Astrocyte (in vitro differentiated cells and primary cell): ENCODE measurements around the gene FBXW5. TPM values are rescaled to one million over a fixed set of nuclear protein-coding genes. Genes with fewer than 3 reads are reported as not detected.

Experiments used
- DNase-seq: peaks from one replicate; pipeline ENCODE4 v3.0.0-alpha.2; 2010; ENCODE audit warnings: low read depth
- FAIRE-seq: peaks from 2 replicates; lab custom pipeline; 2011; peaks lifted over from hg19 to GRCh38; lab: Jason Lieb, UNC
- H2AFZ ChIP-seq: 2 replicates; pipeline ENCODE4 v1.6.0; 2012; ENCODE audit warnings: low read depth, low read length, inconsistent platforms
- H3K27ac ChIP-seq: 2 replicates; pipeline ENCODE4 v1.5.1; 2011; ENCODE audit warnings: low read depth, low read length, inconsistent platforms
- H3K27me3 ChIP-seq: 2 replicates; pipeline ENCODE4 v1.6.0; 2011; ENCODE audit warnings: low read length, inconsistent platforms; ENCODE audit not compliant: insufficient read depth
- H3K36me3 ChIP-seq: 2 replicates; pipeline ENCODE4 v1.5.1; 2011; ENCODE audit warnings: low read length, inconsistent platforms; ENCODE audit not compliant: insufficient read depth
- H3K4me1 ChIP-seq: 2 replicates; pipeline ENCODE4 v1.5.1; 2011; ENCODE audit warnings: low read length, inconsistent platforms; ENCODE audit not compliant: insufficient read depth
- H3K4me2 ChIP-seq: 2 replicates; pipeline ENCODE4 v1.6.0; 2012; ENCODE audit warnings: low read length, inconsistent platforms
- H3K4me3 ChIP-seq: 2 replicates; pipeline ENCODE4 v1.5.1; 2011; ENCODE audit warnings: low read depth, mild to moderate bottlenecking, low read length, inconsistent platforms; ENCODE audit not compliant: insufficient read depth
- H3K79me2 ChIP-seq: 2 replicates; pipeline ENCODE4 v1.6.0; 2012; ENCODE audit warnings: mild to moderate bottlenecking, low read length, inconsistent platforms; ENCODE audit not compliant: insufficient read depth
- H3K9ac ChIP-seq: 2 replicates; pipeline ENCODE4 v1.6.0; 2012; ENCODE audit warnings: mild to moderate bottlenecking, low read length, inconsistent platforms
- H3K9me3 ChIP-seq: 2 replicates; pipeline ENCODE4 v1.5.1; 2012; ENCODE audit warnings: low read depth, mild to moderate bottlenecking, low read length, inconsistent platforms; ENCODE audit not compliant: insufficient read depth
- H4K20me1 ChIP-seq: 2 replicates; pipeline ENCODE4 v1.6.0; 2012; ENCODE audit warnings: low read length, inconsistent platforms; ENCODE audit not compliant: insufficient read depth
- H3K27ac Mint-ChIP-seq: one replicate; pipeline ENCODE4 v1.8.0; 2021; ENCODE audit warnings: mild to moderate bottlenecking, mixed read lengths; ENCODE audit not compliant: unreplicated experiment
- H3K27me3 Mint-ChIP-seq: one replicate; pipeline ENCODE4 v1.8.0; 2021; ENCODE audit warnings: low read depth, mixed read lengths; ENCODE audit not compliant: unreplicated experiment
- H3K36me3 Mint-ChIP-seq: one replicate; pipeline ENCODE4 v1.8.0; 2021; ENCODE audit warnings: low read depth, mixed read lengths; ENCODE audit not compliant: unreplicated experiment
- H3K4me1 Mint-ChIP-seq: one replicate; pipeline ENCODE4 v1.8.0; 2021; ENCODE audit warnings: low read depth, mixed read lengths; ENCODE audit not compliant: unreplicated experiment
- H3K4me3 Mint-ChIP-seq: one replicate; pipeline ENCODE4 v1.8.0; 2021; ENCODE audit warnings: mild to moderate bottlenecking, moderate library complexity, mixed read lengths; ENCODE audit not compliant: unreplicated experiment
- H3K9me3 Mint-ChIP-seq: one replicate; pipeline ENCODE4 v1.8.0; 2021; ENCODE audit warnings: mild to moderate bottlenecking, mixed read lengths; ENCODE audit not compliant: unreplicated experiment
- EZH2 ChIP-seq: IDR thresholded peaks from 2 replicates; pipeline ENCODE4 v1.6.1; 2012; ENCODE audit warnings: mild to moderate bottlenecking, low read length, inconsistent platforms; ENCODE audit not compliant: insufficient read depth
- total RNA-seq: library from RNA; stranded (reverse); gene quantifications from 2 replicates; pipeline ENCODE4 v1.2.1, GENCODE V29; 2021
- TF ChIP-seq, protein P1 (sequence below): IDR thresholded peaks from 2 replicates; pipeline ENCODE4 v1.5.1; 2011; ENCODE audit warnings: low read depth, mild to moderate bottlenecking, inconsistent platforms, low read length, moderate library complexity; ENCODE audit not compliant: insufficient read depth

Gene FBXW5
- total RNA-seq, 1 donor from 2014 or later: 70.4 TPM

DNA sequence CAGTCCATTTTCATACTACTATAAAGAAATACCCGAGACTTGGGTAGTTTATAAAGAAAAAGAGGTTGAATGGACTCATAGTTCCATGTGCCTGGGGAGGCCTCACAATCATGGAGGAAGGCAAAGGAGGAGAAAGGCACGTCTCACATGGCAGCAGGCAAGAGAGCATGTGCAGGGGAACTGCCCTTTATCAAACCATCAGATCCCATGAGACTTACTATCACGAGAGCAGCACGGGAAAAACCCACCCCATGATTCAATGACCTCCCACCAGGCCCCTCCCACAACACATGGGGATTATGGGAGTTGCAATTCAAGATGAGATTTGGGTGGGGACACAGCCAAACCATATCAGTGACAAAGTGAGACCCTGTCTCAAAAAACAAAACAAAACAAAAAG, 38.3 kb downstream of the FBXW5 start:
- Histone ChIP-seq H3K27me3 (no peaks in the 10 kb centered on the region), H3K79me2 (peaks cover 3% of the 10 kb centered on the region), H2AFZ (no peak overlapping the region), H3K36me3 (no peaks in the 10 kb centered on the region), H3K27ac (no peak overlapping the region), H3K9ac (no peak overlapping the region), H3K4me2 (no peak overlapping the region), H3K9me3 (no peaks in the 10 kb centered on the region), H3K4me3 (no peak overlapping the region), H3K4me1 (peaks cover 12% of the 10 kb centered on the region), H4K20me1 (peaks cover 3% of the 10 kb centered on the region)
- no peaks in the 10 kb centered on the region for H3K9me3 Mint-ChIP-seq
- peaks cover 14% of the 10 kb centered on the region for H3K36me3 Mint-ChIP-seq
- H3K27me3 Mint-ChIP-seq: no peaks in the 10 kb centered on the region
- H3K4me3 Mint-ChIP-seq: no peak overlapping the region
- FAIRE-seq (no peak), DNase-seq (no peak)
- peaks cover 13% of the 10 kb centered on the region for H3K4me1 Mint-ChIP-seq
- no peak for TF ChIP-seq EZH2
- TF ChIP-seq, protein P1, sequence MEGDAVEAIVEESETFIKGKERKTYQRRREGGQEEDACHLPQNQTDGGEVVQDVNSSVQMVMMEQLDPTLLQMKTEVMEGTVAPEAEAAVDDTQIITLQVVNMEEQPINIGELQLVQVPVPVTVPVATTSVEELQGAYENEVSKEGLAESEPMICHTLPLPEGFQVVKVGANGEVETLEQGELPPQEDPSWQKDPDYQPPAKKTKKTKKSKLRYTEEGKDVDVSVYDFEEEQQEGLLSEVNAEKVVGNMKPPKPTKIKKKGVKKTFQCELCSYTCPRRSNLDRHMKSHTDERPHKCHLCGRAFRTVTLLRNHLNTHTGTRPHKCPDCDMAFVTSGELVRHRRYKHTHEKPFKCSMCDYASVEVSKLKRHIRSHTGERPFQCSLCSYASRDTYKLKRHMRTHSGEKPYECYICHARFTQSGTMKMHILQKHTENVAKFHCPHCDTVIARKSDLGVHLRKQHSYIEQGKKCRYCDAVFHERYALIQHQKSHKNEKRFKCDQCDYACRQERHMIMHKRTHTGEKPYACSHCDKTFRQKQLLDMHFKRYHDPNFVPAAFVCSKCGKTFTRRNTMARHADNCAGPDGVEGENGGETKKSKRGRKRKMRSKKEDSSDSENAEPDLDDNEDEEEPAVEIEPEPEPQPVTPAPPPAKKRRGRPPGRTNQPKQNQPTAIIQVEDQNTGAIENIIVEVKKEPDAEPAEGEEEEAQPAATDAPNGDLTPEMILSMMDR: no peak
- H3K27ac Mint-ChIP-seq: no peak overlapping the region

DNA sequence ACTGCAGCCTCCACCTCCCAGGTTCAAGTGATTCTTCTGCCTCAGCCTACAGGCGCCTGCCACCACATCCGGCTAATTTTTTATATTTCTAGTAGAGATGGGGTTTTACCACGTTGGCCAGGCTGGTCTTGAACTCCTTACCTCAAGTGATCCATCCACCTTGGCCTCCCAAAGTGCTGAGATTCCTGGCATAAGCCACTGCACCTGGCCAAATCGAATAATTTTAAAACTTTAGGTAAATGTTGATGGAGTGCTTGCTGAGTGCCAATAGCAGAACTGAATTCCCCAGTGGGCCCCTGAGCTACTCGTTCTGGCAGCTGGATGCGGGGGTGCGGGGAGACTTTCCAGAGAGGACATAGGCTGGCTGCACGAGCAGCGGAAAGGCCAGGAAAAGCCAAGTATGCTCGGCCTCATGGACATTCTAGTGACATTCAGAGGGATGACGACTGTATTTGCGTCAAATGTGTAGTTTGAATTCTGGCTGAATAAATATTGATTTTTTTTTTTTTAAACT, 41.4 kb downstream of the FBXW5 start:
- TF ChIP-seq, protein P1: no peak
- TF ChIP-seq EZH2: no peak
- peaks cover 17% of the 10 kb centered on the region for H3K4me1 Mint-ChIP-seq
- H4K20me1 ChIP-seq: peaks cover 9% of the 10 kb centered on the region
- no peaks in the 10 kb centered on the region for H3K27me3 ChIP-seq
- no peak overlapping the region for H3K4me2 ChIP-seq
- no peak overlapping the region for H3K4me3 ChIP-seq
- no peak overlapping the region for H3K4me3 Mint-ChIP-seq
- no peaks in the 10 kb centered on the region for H3K27me3 Mint-ChIP-seq
- H2AFZ ChIP-seq: no peak overlapping the region
- peaks cover 4% of the 10 kb centered on the region for H3K36me3 ChIP-seq
- H3K9me3 Mint-ChIP-seq: no peaks in the 10 kb centered on the region
- no peak overlapping the region for H3K9ac ChIP-seq
- no peak overlapping the region for H3K27ac Mint-ChIP-seq
- DNase-seq (no peak), FAIRE-seq (no peak)
- H3K9me3 ChIP-seq: no peaks in the 10 kb centered on the region
- peaks cover 15% of the 10 kb centered on the region for H3K36me3 Mint-ChIP-seq
- H3K27ac ChIP-seq: peak overlapping the region; percentile 6
- H3K4me1 ChIP-seq: peaks cover 17% of the 10 kb centered on the region
- H3K79me2 ChIP-seq: peaks cover 7% of the 10 kb centered on the region

DNA sequence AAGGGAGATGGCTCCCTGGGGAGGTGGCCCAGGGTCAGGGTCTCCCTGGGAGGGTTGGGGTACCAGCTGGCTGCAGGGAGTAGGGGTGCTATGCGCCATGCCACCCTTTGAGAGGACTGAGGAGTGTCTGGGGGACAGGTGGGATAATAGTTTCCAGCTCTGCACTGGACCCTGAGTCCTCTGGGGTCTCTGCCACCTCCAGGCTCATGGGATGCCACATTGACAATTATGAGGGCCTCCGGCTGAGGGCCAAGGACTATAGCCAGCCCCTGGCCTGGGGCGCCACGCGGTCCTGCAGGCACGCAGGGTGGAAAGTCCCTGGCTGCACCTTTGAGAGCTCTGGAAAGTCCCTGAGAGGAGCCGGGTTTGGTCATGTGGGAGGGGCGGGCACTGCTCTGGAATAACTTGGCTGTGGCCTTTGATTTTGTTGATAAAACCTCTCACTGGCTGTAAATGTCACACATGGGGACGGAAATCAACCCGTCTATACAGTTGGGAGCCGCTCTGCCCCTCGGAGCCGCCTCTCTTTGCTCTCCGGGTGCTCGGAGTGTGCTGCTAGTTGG, 42.2 kb downstream of the FBXW5 start:
- no peaks in the 10 kb centered on the region for H3K27me3 Mint-ChIP-seq
- no peaks in the 10 kb centered on the region for H3K9me3 ChIP-seq
- H3K4me1 Mint-ChIP-seq: peaks cover 17% of the 10 kb centered on the region
- peaks cover 13% of the 10 kb centered on the region for H3K36me3 Mint-ChIP-seq
- FAIRE-seq (no peak), DNase-seq (peak; percentile 74)
- no peaks in the 10 kb centered on the region for H3K27me3 ChIP-seq
- peaks cover 12% of the 10 kb centered on the region for H4K20me1 ChIP-seq
- H3K27ac Mint-ChIP-seq: peak overlapping the region; percentile 91
- no peak overlapping the region for H2AFZ ChIP-seq
- H3K27ac ChIP-seq: peak overlapping the region; percentile 72
- H3K4me1 ChIP-seq: peaks cover 17% of the 10 kb centered on the region
- TF ChIP-seq, protein P1: no peak
- TF ChIP-seq EZH2: no peak
- H3K4me2 ChIP-seq: peak overlapping the region; percentile 60
- H3K79me2 ChIP-seq: peaks cover 9% of the 10 kb centered on the region
- H3K4me3 ChIP-seq: no peak overlapping the region
- H3K9me3 Mint-ChIP-seq: no peaks in the 10 kb centered on the region
- H3K36me3 ChIP-seq: peaks cover 4% of the 10 kb centered on the region
- peak overlapping the region; percentile 65 for H3K9ac ChIP-seq
- no peak overlapping the region for H3K4me3 Mint-ChIP-seq
